Chondrocyte (in vitro differentiated cells): ENCODE data around the gene LTBP4. TPM values are rescaled to one million over a fixed set of nuclear protein-coding genes. Genes with fewer than 3 reads are reported as not detected.

Source experiments
- DNase-seq: peaks from one replicate; pipeline ENCODE4 v3.0.0; 2021; ENCODE audit warnings: mixed read lengths, low spot score
- H3K27ac Mint-ChIP-seq: one replicate; pipeline ENCODE4 v1.8.0; 2021; ENCODE audit warnings: mild to moderate bottlenecking, moderate library complexity, mixed read lengths; ENCODE audit not compliant: unreplicated experiment
- H3K27me3 Mint-ChIP-seq: 2 replicates; pipeline ENCODE4 v1.8.0; 2021; ENCODE audit warnings: low read depth, mixed read lengths
- H3K36me3 Mint-ChIP-seq: 2 replicates; pipeline ENCODE4 v1.8.0; 2021; ENCODE audit warnings: low read depth, mixed read lengths
- H3K4me1 Mint-ChIP-seq: 2 replicates; pipeline ENCODE4 v1.8.0; 2021; ENCODE audit warnings: low read depth, mild to moderate bottlenecking, mixed read lengths
- H3K4me3 Mint-ChIP-seq: one replicate; pipeline ENCODE4 v1.8.0; 2021; ENCODE audit warnings: mild to moderate bottlenecking, moderate library complexity, mixed read lengths; ENCODE audit not compliant: unreplicated experiment
- H3K9me3 Mint-ChIP-seq: 2 replicates; pipeline ENCODE4 v1.8.0; 2021; ENCODE audit warnings: low read depth, mixed read lengths
- total RNA-seq: library from RNA; stranded (reverse); gene quantifications from 3 replicates; pipeline ENCODE4 v1.2.1, GENCODE V29; 2021
- TF ChIP-seq, protein P1 (sequence below): fragments of 200-600 bp; sonication (generic); IDR thresholded peaks from 2 replicates; pipeline ENCODE4 v1.5.0; 2021; ENCODE audit warnings: antibody characterized with exemption, mild to moderate bottlenecking, moderate library complexity

LTBP4 gene
- total RNA-seq, 1 donor from 2014 or later = 161 TPM

DNA sequence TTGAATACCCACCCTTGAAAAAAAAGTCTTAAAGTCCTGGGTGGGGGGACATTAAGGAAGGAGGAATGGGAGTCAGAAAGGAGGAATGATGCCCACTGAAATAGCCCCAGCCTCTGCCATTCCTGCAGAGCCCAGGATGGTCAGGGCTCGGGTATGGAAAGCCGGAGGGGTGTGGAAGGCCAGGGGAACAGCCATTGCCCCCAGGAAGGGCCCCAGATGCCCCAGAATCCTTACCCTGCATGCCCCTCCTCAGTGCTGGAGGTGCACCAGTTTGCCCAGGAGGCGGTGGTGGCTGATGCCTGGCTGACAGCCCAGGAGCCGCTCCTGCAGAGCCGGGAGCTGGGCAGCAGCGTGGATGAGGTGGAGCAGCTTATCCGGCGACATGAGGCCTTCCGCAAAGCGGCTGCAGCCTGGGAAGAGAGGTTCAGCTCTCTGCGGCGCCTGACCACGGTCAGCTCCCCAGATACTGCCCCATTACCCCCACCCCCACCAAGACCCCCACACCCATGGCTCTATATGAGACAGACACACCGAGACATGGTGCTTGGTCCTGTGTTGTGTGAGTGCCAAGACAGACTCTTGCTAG, 35.2 kb upstream of the LTBP4 start:
- DNase-seq = no peak
- Mint-ChIP-seq H3K27me3 (peaks cover 34% of the 10 kb centered on the region), H3K27ac (no peak overlapping the region), H3K4me1 (peaks cover 14% of the 10 kb centered on the region), H3K36me3 (peaks cover 1% of the 10 kb centered on the region), H3K9me3 (no peaks in the 10 kb centered on the region), H3K4me3 (no peak overlapping the region)
- TF ChIP-seq, protein P1, sequence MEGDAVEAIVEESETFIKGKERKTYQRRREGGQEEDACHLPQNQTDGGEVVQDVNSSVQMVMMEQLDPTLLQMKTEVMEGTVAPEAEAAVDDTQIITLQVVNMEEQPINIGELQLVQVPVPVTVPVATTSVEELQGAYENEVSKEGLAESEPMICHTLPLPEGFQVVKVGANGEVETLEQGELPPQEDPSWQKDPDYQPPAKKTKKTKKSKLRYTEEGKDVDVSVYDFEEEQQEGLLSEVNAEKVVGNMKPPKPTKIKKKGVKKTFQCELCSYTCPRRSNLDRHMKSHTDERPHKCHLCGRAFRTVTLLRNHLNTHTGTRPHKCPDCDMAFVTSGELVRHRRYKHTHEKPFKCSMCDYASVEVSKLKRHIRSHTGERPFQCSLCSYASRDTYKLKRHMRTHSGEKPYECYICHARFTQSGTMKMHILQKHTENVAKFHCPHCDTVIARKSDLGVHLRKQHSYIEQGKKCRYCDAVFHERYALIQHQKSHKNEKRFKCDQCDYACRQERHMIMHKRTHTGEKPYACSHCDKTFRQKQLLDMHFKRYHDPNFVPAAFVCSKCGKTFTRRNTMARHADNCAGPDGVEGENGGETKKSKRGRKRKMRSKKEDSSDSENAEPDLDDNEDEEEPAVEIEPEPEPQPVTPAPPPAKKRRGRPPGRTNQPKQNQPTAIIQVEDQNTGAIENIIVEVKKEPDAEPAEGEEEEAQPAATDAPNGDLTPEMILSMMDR = no peak

DNA sequence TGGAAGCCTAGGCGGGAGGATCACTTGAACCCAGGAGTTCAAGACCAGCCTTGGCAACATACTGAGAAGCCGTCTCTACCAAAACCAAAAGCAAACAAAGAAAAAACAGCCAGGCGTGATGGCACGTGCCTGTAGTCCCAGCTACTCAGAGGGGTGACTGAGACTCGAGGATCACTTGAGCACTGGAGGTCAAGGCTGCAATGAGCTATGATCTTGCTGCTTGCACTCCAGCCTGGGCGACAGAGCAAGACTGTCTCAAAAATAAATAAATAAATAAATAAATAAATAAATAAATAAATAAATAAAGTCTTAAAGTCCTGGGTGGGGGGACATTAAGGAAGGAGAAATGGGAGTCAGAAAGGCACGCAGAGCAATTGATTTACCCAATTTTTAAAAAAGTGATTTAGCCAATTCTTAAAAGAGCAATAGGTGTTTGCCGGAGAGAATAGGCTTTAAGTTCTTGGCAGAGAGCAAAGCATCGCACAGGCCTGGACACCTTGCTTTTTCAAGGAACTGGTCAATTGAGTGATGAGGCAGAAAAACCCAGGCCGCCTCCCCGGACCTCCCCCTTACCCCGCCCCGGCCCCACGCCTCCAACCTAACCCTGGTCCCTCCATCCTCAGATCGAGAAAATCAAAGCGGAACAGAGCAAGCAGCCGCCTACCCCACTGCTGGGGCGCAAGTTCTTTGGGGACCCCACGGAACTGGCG, 34.0 kb upstream of the LTBP4 start:
- H3K4me1 Mint-ChIP-seq = peaks cover 14% of the 10 kb centered on the region
- DNase-seq = no peak
- TF ChIP-seq, protein P1 = no peak
- H3K36me3 Mint-ChIP-seq = peaks cover 1% of the 10 kb centered on the region
- H3K27me3 Mint-ChIP-seq = peaks cover 29% of the 10 kb centered on the region
- H3K9me3 Mint-ChIP-seq = no peaks in the 10 kb centered on the region
- H3K27ac Mint-ChIP-seq = no peak overlapping the region
- peak overlapping the region; percentile 35 for H3K4me3 Mint-ChIP-seq

DNA sequence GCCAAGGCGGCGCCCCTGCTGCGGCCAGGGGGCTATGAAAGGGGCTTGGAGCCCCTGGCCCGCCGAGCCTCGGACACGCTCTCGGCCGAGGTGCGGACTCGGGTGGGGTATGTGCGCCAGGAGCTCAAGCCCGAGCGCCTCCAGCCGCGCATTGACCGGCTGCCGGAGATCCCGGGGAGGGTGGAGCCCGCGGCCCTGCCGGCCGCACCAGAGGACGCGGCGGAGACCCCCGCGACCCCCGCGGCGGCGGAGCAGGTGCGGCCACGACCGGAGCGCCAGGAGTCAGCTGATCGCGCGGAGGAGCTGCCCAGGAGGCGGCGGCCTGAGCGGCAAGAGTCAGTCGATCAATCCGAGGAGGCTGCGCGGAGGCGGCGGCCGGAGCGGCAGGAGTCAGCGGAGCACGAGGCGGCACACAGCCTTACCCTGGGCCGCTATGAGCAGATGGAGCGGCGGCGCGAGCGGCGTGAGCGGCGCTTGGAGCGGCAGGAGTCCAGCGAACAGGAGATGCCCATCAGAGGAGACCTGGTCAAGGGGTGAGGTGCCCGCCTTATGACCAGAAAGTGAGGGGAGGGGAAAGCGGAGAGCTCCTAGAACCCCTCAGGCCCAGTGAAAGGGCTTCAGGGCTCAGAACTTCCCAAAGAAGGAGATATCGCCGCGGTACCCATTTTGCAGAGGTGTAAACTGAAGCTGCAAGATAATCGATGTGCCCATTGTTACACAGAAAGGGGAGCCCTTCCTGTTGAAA, 33.2 kb upstream of the LTBP4 start:
- Mint-ChIP-seq H3K4me1 (peaks cover 14% of the 10 kb centered on the region), H3K36me3 (peaks cover 1% of the 10 kb centered on the region), H3K4me3 (peak overlapping the region; percentile 35), H3K27me3 (peaks cover 29% of the 10 kb centered on the region), H3K27ac (no peak overlapping the region), H3K9me3 (no peaks in the 10 kb centered on the region)
- TF ChIP-seq, protein P1 = no peak
- no peak for DNase-seq

DNA sequence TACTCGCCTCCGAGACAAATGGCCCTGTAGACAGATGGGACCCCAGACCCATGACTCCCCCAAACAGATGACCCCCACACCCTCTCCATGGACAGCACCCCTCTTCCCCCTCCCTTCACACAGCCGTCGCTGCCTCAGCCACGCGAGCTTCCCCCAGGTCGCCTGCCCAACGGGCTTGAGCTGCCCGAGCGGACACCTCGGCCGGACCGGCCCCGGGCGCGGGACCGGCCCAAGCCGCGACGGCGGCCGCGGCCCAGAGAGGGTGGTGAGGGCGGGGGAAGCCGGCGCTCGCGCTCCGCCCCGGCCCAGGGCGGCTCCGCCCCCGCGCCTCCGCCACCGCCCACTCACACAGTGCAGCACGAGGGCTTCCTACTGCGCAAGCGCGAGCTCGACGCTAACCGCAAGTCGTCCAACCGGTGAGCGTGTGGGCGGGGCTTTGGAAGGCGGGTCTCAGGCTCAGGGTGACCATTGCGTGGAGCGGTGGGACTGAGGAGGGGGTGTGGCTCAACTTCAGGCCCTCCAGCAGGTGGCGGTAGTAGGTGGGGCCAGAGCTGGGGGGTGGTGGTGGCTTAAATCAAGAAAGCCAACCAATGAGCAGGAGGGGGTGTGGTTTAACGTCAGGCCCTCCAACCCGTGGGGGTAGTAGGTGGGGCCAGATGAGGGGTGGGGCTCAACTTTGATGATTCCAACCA, 30.7 kb upstream of the LTBP4 start:
- H3K27me3 Mint-ChIP-seq = peaks cover 18% of the 10 kb centered on the region
- H3K27ac Mint-ChIP-seq = peak overlapping the region; percentile 97
- no peaks in the 10 kb centered on the region for H3K9me3 Mint-ChIP-seq
- peak; percentile 99 for DNase-seq
- H3K36me3 Mint-ChIP-seq = peaks cover 1% of the 10 kb centered on the region
- H3K4me3 Mint-ChIP-seq = peak overlapping the region; percentile 86
- peaks cover 14% of the 10 kb centered on the region for H3K4me1 Mint-ChIP-seq
- TF ChIP-seq, protein P1 = no peak

DNA sequence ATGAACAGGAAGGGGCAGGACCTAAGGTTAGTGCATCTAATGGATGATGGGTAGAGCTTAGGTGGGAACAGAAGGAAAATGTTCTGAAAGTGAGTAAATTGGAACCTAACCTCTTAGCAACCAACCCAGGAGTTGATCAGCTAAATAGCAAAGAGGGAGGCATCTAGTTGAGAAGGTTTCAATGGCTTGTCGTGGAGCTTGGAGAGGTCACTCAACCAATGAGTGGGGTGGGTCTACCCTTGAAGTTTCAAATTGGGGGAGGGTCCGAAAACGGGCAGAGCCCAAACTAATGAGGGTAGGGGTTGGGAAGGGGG, 30.2 kb upstream of the LTBP4 start:
- TF ChIP-seq, protein P1 = no peak
- Mint-ChIP-seq H3K27ac (peak overlapping the region; percentile 73), H3K4me3 (no peak overlapping the region), H3K9me3 (no peaks in the 10 kb centered on the region), H3K4me1 (peaks cover 14% of the 10 kb centered on the region), H3K36me3 (peaks cover 1% of the 10 kb centered on the region), H3K27me3 (peaks cover 14% of the 10 kb centered on the region)
- no peak for DNase-seq
